ENCODE measurements around the gene AMN.

Gene AMN

GRCh38 chr14:102882226-102882906 lies 40.1 kb upstream of the AMN start:
- no peak overlapping the region for H3K4me3 ChIP-seq (ENCODE audit: low read depth, low read length)
- no peak for TF ChIP-seq CTCF (IDR thresholded peaks at IDR 0.05; ENCODE audit: low read depth, low read length)

- no peak overlapping the region for H3K4me3 ChIP-seq (ENCODE audit: low read depth, low read length)
- no peak for TF ChIP-seq CTCF (IDR thresholded peaks at IDR 0.05; ENCODE audit: low read depth, low read length)
These were observed 39.3 kb upstream of the AMN start for GRCh38 chr14:102883089-102883541.

GRCh38 chr14:102883554-102883953 lies 38.9 kb upstream of the AMN start:
- no peak for TF ChIP-seq CTCF (IDR thresholded peaks at IDR 0.05; ENCODE audit: low read depth, low read length)
- H3K4me3 ChIP-seq (ENCODE audit: low read depth, low read length): no peak overlapping the region

GRCh38 chr14:102885737-102886447 lies 36.6 kb upstream of the AMN start:
- TF ChIP-seq CTCF (IDR thresholded peaks at IDR 0.05; ENCODE audit: low read depth, low read length): no peak
- no peak overlapping the region for H3K4me3 ChIP-seq (ENCODE audit: low read depth, low read length)

GRCh38 chr14:102888748-102889147 lies 33.7 kb upstream of the AMN start:
- no peak for TF ChIP-seq CTCF (IDR thresholded peaks at IDR 0.05; ENCODE audit: low read depth, low read length)

GRCh38 chr14:102889615-102890014 lies 32.8 kb upstream of the AMN start:
- TF ChIP-seq CTCF (IDR thresholded peaks at IDR 0.05; ENCODE audit: low read depth, low read length): no peak
- H3K4me3 ChIP-seq (ENCODE audit: low read depth, low read length): no peak overlapping the region

More at GRCh38 chr14:102888748-102889147, 33.7 kb upstream of the AMN start:
- no peak overlapping the region for H3K4me3 ChIP-seq (ENCODE audit: low read depth, low read length)

GRCh38 chr14:102891111-102891510 lies 31.4 kb upstream of the AMN start:
- no peak overlapping the region for H3K4me3 ChIP-seq (ENCODE audit: low read depth, low read length)
- no peak for TF ChIP-seq CTCF (IDR thresholded peaks at IDR 0.05; ENCODE audit: low read depth, low read length)

All from WI38 (cell line).